ENCODE measurements around the gene LIPK. TPM values are rescaled to one million over a fixed set of nuclear protein-coding genes. Genes with fewer than 3 reads are reported as not detected.

LIPK gene
- total RNA-seq, 2 donors from 2014 or later: not detected

DNA sequence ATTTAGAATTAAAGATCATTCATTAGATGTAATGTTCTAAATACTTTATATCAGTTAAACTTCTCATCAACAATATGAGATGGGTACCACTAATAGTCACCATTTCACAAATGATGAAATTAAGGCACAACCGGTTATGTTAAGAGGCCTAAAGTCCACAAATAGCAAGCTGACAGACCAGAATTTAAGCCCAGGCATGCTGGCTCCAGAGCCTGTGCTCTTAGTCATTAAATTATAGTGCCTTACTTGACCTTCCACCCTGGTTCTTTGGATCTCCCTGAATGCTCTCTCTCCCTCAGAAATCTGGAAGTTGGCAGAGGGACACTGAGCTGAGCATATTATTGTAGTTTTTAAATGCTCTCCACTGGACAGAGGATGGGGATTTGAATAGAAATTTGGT, 57.4 kb downstream of the LIPK start:
- no peak overlapping the region for H3K4me3 ChIP-seq
- DNase-seq (ENCODE audit: low spot score): no peak
- H3K27me3 ChIP-seq (replicated peaks; ENCODE audit: insufficient read depth): no peaks in the 10 kb centered on the region
- H3K4me1 ChIP-seq (ENCODE audit: control insufficient read depth in 1 of 2, low read depth in 2 of 2): no peaks in the 10 kb centered on the region
- TF ChIP-seq, protein P1, sequence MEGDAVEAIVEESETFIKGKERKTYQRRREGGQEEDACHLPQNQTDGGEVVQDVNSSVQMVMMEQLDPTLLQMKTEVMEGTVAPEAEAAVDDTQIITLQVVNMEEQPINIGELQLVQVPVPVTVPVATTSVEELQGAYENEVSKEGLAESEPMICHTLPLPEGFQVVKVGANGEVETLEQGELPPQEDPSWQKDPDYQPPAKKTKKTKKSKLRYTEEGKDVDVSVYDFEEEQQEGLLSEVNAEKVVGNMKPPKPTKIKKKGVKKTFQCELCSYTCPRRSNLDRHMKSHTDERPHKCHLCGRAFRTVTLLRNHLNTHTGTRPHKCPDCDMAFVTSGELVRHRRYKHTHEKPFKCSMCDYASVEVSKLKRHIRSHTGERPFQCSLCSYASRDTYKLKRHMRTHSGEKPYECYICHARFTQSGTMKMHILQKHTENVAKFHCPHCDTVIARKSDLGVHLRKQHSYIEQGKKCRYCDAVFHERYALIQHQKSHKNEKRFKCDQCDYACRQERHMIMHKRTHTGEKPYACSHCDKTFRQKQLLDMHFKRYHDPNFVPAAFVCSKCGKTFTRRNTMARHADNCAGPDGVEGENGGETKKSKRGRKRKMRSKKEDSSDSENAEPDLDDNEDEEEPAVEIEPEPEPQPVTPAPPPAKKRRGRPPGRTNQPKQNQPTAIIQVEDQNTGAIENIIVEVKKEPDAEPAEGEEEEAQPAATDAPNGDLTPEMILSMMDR (IDR thresholded peaks at IDR 0.05): no peak
- H3K36me3 ChIP-seq: no peaks in the 10 kb centered on the region
- no peaks in the 10 kb centered on the region for H3K9me3 ChIP-seq
- H3K27ac ChIP-seq: no peak overlapping the region
- no peak for ATAC-seq (ENCODE audit: insufficient number of reproducible peaks, low FRiP score, low read depth)

DNA sequence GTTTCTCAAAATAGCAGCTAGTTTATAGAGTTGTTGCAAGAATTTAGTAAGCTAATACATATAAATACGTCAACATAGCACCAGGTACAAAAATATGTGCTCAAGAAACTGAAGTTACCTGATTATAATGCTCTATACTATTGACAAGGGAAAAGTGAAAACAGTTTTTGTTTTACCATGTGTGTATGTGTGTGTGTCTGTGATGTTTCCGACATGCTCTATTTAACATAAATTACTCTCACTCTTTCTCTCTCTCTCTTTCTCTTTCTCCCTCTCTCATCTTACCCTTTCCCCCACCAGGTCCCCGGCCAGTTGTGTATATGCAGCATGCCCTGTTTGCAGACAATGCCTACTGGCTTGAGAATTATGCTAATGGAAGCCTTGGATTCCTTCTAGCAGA, 58.1 kb downstream of the LIPK start:
- H3K9me3 ChIP-seq: no peaks in the 10 kb centered on the region
- no peak for DNase-seq (ENCODE audit: low spot score)
- H3K4me3 ChIP-seq: no peak overlapping the region
- no peak overlapping the region for H3K27ac ChIP-seq
- ATAC-seq (ENCODE audit: insufficient number of reproducible peaks, low FRiP score, low read depth): no peak
- H3K27me3 ChIP-seq (replicated peaks; ENCODE audit: insufficient read depth): no peaks in the 10 kb centered on the region
- no peaks in the 10 kb centered on the region for H3K4me1 ChIP-seq (ENCODE audit: control insufficient read depth in 1 of 2, low read depth in 2 of 2)
- TF ChIP-seq, protein P1 (IDR thresholded peaks at IDR 0.05): no peak
- H3K36me3 ChIP-seq: no peaks in the 10 kb centered on the region

DNA sequence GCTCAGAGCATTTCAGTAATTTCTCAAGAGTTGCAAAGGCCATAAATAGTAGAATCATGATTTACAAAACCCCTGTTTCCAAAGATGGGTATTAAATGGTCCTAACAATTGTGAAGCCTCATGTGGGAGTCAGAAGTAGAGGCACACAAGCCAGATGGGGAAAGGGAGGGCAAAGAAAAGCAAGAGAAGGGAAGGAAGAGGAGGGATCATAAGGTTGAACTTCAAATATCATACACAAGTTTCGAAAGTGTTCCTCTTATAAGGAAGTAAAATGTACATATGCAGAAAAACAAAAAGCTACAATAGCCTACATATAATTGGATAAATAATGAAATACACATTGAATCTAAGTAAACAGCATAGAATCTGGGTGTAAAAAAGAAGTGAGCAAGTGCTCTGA, 59.8 kb downstream of the LIPK start:
- Histone ChIP-seq H3K4me3 (no peak overlapping the region), H3K27me3 (replicated peaks; ENCODE audit: insufficient read depth) (no peaks in the 10 kb centered on the region), H3K27ac (no peak overlapping the region), H3K9me3 (no peaks in the 10 kb centered on the region), H3K36me3 (no peaks in the 10 kb centered on the region), H3K4me1 (ENCODE audit: control insufficient read depth in 1 of 2, low read depth in 2 of 2) (no peaks in the 10 kb centered on the region)
- TF ChIP-seq, protein P1 (IDR thresholded peaks at IDR 0.05): no peak
- no peak for ATAC-seq (ENCODE audit: insufficient number of reproducible peaks, low FRiP score, low read depth)
- no peak for DNase-seq (ENCODE audit: low spot score)

DNA sequence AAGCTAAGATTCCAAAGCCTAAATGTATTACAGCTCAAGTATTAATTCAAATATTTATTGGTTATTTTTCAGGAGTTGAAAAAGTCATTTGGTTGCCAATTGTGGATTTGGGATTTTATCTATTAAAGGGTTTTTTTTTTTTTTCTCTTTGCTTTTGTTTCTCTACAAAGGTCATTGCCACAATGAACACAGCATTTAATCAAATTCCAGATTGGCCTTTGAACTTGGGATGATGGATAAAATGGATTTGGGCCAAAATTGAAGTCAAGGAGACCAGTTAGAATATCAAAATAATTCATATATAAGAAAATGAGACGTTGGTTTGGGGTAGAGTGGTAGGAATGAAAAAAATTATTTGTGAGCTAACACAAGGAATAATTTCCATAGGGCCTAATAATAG, 63.3 kb downstream of the LIPK start:
- H3K4me3 ChIP-seq: no peak overlapping the region
- H3K27me3 ChIP-seq (replicated peaks; ENCODE audit: insufficient read depth): no peaks in the 10 kb centered on the region
- DNase-seq (ENCODE audit: low spot score): no peak
- no peak for ATAC-seq (ENCODE audit: insufficient number of reproducible peaks, low FRiP score, low read depth)
- no peak overlapping the region for H3K27ac ChIP-seq
- no peaks in the 10 kb centered on the region for H3K4me1 ChIP-seq (ENCODE audit: control insufficient read depth in 1 of 2, low read depth in 2 of 2)
- TF ChIP-seq, protein P1 (IDR thresholded peaks at IDR 0.05): no peak
- no peaks in the 10 kb centered on the region for H3K36me3 ChIP-seq
- H3K9me3 ChIP-seq: no peaks in the 10 kb centered on the region

DNA sequence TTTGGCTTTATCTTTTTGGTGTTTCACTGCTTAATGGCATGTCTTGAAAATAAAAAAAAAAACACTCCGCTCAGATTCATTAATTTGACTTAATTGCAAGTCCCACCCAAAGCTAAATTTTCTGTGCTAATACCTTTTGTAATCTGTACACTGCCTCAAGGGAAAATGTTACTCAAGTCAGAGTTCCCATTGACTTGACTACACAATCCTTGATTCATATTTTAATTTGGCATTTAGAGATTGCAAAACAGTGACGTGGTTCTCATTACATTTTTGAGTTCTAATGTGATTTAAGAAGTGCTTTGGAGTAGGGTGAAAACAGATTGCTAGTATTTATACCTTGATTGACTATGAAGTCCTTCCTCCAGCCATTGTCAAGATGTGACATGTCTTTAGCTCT, 75.2 kb downstream of the LIPK start:
- ATAC-seq (ENCODE audit: insufficient number of reproducible peaks, low FRiP score, low read depth) (no peak), DNase-seq (ENCODE audit: low spot score) (no peak)
- H3K27ac ChIP-seq: no peak overlapping the region
- no peaks in the 10 kb centered on the region for H3K4me1 ChIP-seq (ENCODE audit: control insufficient read depth in 1 of 2, low read depth in 2 of 2)
- no peaks in the 10 kb centered on the region for H3K27me3 ChIP-seq (replicated peaks; ENCODE audit: insufficient read depth)
- no peaks in the 10 kb centered on the region for H3K36me3 ChIP-seq
- H3K9me3 ChIP-seq: no peaks in the 10 kb centered on the region
- no peak overlapping the region for H3K4me3 ChIP-seq
- TF ChIP-seq, protein P1 (IDR thresholded peaks at IDR 0.05): no peak

Data from thoracic aorta (tissue), 2 donors.